ENCODE results near the gene SLC29A1.
"Not testable (repeated sequence)": the region's sequence is repeated elsewhere in the genome, so short reads cannot be mapped to it uniquely, and the experiment has no call there.

The SLC29A1 gene

DNA sequence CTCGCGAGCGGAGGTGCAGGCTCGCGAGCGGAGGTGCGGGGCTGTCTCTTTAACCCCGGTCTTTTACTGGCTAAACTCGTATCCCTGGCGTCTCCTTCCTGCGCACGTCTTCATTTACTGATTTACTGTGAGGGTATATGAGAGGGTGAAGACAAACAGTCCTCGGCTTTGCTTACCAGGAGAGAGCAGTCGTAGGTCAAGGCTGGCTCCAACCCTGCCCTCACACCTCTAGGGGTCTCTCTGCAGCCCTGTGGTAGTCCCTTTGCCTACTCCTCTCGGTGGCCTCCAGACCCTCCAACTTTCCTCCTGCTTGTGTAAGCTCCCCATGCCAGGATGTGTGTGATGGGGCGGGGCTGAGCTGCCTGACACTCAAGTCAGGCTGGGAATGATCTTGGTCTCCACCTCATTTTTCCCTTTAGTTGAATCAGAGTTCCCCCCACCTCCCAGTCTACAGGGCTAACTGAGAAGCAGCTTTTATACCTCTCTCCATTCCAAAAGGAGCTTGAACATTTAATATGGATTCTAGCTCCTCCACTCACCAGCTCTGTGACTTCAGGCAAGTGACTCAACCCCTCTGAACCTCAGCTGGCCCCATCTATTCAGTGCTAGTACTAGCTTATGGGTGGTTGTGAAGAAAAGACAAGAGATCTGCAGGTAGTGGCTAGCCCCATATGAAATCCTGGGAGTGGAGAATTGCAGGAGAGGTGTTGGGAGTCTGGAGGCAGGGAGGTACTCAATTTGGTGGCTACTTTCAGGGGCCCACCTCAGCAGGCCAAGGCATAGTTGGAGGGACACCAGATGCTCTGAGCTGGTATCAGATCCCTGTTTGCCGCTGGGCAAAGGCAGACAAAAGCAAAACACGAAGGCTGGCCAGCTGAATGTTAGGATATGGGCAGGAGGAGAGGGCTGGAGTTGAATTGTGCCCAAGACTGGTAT lies 902 bp downstream of the SLC29A1 start:
- DNase-seq: no peak

DNA sequence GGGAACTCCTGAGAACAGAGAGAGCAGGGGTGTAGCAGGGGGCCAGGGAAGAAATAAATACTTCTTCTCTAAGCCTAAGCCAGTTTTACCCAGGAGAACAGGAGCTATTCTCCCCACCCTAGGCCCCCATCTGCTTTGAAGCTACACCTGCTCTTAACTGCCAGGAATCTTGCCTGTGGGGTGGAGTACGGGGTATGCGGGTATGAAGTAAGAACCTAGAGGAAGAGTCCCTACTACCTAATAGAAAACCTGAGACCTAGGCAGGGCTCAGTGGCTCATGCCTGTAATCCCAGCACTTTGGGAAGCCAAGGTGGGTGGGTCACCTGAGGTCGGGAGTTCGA lies 1.5 kb downstream of the SLC29A1 start:
- DNase-seq: no peak

DNA sequence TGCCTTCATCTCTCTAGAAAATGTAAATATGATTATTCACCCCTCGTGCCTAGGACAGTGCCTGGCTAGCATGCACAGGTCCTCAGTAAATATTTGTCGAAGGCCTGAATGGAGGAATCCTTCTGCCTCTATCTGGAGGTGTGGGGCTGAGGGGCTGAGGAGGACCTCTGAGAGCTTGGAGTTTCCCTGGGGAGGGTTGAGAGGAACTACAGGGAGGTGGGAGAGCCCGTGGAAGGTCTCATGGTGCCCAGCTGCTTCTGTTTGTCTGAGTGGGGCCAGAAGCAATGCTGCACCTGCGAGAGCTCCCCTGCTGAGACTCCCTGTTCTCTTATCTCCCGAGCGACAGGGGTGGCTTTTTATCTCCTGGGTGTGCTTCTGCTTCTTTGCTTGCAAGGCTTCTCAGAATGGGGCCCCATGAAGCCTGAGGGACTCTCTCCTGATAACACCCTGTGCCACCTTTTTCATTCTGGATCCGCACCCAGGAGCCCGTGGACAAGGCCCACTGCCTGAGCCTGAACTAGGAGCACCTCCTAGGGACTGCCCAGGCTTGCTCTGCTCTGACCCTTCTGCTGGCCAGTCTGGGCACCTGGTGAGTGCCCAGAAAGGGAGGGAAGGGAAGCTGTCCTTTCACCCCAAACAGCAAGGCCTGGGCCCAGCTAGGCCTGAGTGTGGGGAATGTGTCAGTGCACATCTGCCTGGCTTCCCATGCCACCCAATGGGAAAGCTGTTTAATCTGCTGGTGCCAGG lies 2.4 kb downstream of the SLC29A1 start:
- no peak for DNase-seq

DNA sequence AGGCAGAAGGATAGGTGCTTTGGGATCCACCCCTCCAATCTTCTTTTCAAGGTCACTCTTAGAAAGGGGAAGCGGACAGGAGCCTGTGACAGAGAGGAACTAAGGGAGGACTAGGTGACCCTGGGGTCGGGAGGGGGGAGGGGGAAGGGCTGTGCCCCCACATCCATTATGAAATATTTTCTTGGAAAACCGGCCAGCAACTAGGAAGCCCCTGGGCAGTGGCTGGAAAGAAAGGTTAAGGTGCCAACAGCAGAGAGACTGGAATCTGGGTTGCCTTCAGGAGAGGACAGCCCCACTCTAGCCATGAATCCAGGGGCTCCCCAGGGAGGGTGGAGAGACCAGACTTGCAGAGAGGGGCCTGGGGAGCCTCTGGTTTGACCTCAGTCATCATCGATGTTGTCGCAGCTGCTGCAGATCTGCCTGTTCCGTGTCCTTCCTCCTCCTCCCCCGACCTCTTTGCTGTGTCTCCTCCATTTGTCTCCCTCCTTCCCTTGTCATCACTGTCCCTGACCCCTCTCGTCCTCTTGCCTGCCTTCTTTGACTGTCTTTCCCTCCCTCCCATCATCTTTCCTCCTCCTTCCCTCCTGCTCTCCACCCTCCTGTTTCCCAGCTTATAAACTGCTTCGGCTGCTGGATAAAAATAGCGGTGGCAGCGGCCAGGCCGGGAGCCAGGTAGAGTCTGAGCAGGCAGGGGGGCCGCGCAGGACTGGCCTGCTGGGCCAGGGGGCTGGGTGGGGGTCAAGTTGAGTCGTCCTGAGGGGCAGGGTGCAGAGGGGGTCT lies 3.2 kb downstream of the SLC29A1 start:
- no peak for DNase-seq

DNA sequence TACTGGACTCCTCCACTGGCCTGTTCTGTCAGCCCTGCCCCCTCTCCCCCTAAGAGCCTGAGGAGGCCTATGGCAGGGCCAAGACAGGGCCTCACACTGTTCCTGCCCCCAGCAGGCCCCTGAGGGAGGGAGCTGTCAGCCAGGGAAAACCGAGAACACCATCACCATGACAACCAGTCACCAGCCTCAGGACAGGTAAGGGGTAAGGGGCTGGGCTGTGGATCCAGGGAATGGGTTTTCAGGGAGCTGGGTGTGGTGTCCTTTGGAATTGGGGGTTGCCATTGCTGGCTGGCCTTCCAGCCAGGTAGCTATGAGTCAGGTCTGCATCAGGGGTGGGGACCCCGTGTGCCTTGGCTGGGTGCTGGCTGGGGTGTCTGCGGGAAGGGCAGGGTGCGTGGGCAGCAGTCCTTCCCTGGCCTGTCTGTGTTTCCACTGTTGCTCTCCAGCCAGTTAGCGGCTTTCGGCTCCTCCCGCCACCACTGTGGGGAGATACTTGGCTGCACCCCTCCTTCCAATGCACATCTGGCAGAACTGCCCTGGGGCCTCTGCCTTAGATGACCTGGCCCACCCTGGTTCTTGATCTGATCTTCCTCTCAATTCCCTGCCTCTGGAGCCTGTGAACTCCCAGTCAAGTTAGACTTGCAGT lies 3.9 kb downstream of the SLC29A1 start:
- no peak for DNase-seq

DNA sequence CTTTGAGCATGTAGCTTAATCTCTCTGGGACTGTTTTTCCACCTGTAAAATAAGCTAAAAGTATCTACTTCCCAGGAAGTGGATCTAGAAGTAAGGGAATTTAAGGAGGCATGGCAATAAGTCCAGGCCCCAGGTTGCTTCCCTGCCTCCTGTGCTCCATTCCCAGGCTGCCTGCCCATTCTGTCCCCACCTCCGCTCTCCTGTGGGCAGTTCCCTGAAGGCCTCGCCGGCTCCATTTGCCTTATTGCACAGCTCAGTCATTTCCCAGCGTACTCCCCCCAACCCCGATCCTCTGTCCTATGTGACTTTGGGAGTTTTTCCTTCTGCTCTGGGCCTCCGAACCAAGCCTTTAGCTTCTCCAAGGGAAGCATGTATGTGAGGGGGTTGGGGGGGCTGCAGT lies 4.6 kb downstream of the SLC29A1 start:
- no peak for DNase-seq

DNA sequence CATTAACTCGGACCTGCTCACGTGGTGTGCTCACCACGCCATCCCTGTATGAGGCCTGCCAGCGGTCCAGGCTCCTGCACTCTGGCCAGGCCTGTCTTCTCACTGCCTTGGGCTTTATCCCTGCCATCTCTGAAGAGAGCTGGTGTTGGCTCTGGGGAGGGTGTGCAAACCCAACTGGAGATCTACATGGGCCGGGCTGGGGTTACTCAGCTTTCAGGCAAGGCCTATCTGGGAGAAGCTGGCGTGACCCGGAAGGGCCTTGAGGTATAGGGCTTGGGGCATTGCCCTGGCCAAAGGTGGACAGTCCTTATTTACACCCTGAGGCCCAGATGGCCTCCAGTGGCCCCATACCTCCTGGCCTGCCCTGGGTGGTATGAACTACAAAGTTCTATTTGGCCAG lies 5.0 kb downstream of the SLC29A1 start:
- DNase-seq: no peak

DNA sequence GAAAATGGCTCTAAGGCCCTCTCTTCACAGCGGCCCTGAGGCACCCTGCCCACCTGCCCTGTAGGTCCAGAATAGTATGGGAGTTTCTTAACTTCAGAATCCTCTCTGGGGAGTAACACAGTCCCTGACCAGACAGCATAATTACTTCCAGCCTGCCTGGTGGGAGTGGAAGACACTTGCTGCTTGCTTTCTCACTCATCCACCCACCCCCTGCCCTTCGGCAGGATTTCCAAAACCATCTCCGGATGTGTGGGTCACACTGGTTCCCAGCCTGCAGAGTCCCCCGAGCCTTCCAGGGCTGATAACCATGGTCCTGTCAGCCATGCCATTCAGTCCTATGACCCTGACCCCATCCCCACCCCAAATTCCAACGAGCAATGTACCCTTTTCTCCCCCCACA lies 5.4 kb downstream of the SLC29A1 start:
- no peak for DNase-seq

DNA sequence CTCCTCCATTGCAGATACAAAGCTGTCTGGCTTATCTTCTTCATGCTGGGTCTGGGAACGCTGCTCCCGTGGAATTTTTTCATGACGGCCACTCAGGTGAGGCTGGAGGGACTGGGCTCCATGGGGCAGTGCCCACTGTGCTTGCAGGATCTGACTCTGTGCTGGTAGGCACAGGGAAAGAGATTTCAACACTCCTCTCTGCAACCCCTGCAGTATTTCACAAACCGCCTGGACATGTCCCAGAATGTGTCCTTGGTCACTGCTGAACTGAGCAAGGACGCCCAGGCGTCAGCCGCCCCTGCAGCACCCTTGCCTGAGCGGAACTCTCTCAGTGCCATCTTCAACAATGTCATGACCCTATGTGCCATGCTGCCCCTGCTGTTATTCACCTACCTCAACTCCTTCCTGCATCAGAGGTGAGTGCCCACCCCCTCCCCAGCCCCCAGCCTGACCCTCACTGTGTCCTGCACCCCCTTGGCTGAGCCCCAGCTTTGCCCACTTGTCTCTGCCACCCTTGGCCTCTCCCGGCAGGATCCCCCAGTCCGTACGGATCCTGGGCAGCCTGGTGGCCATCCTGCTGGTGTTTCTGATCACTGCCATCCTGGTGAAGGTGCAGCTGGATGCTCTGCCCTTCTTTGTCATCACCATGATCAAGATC lies 6.1 kb downstream of the SLC29A1 start:
- no peak for DNase-seq

DNA sequence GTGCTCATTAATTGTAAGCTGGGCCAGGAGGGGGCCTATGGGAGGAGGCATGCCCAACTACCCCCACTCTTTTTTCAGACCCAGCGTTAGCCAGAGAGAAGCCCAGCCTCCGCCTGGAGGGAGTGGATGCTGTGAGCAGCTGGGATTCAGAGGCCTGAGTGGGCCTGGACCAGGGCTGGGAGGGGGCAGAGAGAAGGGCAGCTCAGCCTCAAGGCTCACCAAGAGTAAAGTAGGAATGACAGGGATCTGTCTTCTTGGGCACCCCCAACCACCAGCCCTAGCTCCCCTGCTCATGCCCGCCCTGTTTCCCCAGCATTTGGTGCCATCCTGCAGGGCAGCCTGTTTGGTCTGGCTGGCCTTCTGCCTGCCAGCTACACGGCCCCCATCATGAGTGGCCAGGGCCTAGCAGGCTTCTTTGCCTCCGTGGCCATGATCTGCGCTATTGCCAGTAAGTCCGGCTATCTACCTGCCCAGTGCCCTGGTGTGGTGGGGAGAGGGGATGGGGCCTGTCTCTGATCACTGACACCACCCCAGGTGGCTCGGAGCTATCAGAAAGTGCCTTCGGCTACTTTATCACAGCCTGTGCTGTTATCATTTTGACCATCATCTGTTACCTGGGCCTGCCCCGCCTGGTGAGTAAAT lies 6.8 kb downstream of the SLC29A1 start:
- DNase-seq: no peak

DNA sequence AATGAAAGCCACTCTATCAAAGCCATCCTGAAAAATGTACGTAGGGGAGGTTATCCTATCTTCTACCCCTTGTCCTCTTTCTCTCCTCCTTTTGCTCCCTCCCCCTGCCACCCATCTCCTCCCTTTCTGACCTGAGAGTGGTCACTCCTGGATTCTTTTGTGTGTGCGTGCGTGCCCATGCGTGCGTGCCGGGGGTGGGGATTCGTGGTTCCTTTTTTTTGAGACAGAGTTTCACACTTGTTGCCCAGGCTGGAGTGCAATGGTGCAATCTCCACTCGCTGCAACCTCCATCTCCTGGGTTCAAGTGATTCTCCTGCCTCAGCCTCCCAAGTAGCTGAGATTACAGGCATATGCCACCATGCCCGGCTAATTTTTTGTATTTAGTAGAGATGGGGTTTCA lies 8.0 kb downstream of the SLC29A1 start:
- DNase-seq: not testable (repeated sequence)

DNA sequence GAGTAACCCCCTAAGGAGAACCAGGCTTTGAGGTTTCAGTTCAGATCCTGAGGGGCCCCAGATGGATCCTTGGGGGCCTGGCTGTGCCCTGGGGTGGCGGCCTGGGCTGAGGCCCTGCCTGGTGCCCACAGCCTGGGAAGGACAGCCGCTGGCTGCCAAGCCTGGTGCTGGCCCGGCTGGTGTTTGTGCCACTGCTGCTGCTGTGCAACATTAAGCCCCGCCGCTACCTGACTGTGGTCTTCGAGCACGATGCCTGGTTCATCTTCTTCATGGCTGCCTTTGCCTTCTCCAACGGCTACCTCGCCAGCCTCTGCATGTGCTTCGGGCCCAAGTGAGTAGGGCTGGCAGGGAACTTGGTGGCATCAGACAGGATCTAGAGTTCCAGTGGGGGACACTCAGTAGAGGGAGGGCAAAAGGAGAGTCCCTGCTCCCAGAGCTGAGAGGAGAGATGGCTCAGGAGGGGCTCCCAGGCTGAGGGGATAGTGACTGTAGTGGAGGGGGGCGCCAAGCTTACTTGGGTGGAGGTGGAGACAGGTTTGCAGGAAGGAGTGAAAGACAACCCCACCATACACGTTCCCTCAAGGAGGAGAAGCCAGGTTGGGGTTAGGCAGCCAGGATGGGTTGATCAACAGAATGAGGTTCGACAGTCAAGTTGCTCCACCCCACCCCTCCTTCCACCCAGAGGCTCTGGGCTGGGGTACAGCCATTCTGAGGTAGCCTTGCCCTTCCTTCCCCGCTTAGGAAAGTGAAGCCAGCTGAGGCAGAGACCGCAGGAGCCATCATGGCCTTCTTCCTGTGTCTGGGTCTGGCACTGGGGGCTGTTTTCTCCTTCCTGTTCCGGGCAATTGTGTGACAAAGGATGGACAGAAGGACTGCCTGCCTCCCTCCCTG lies 9.5 kb downstream of the SLC29A1 start:
- DNase-seq: no peak

DNA sequence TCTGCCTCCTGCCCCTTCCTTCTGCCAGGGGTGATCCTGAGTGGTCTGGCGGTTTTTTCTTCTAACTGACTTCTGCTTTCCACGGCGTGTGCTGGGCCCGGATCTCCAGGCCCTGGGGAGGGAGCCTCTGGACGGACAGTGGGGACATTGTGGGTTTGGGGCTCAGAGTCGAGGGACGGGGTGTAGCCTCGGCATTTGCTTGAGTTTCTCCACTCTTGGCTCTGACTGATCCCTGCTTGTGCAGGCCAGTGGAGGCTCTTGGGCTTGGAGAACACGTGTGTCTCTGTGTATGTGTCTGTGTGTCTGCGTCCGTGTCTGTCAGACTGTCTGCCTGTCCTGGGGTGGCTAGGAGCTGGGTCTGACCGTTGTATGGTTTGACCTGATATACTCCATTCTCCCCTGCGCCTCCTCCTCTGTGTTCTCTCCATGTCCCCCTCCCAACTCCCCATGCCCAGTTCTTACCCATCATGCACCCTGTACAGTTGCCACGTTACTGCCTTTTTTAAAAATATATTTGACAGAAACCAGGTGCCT lies 10.2 kb downstream of the SLC29A1 start:
- DNase-seq: no peak

DNA sequence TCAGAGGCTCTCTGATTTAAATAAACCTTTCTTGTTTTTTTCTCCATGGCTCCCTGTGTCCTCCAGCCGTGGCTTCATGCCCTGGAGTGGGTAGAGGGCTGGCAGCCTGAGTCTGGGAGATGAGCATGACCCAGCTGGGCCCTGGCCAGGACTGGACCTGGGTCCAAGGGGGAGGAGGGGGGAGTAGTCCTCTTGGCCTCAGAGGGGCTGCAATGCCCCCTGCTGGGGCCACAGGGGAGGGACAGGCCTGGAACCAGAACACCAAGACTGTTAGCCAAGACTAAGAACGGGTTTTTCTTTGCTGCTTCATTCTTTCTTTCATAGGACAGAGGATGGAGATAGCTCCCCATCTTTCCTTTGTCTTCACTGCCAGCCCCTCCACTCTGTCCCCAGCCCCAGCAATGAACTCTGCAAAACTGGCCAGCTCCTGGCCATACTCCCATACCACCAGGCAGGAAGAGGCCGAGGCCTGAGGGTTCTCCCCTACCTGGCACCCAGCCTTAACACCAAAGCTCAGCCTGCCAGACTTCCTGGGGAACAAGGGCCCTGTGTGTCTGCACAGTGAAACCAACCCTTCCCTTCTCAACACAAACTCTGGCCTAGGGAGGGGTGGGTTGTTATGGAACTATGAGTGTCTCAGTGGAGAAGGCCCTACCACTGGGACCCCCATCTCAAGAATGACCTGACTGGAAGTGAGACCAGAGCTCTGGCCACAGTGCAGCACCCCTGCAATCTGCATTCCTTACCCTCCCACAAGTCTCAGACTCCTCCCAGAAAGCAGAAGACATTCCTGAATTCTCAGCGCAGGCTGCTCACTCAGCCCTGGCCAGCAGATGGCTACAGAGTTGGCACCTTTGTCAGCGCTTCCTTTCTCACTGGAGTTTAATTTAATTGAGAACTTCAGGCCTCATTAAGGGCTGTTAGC lies 11.0 kb downstream of the SLC29A1 start:
- DNase-seq: peak; percentile 78

DNA sequence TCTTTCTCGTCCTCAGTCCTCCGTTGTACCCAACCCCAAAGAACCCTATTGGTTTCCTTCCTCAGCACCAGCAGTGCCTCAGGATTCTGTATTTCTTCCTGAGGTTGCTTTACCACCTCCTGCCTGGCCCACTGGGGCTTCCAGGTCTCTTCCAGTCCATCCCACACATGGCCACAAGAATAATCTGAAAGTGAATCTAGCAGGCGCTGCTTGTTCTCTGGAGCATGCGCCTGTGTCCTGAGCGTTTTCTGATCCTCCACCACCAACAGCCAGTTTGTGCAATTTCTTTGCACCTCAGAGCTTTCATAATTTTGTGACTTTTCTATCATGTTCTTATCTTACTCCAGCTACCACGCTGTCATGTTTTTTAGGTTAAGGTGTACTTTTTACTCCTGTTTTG lies 11.9 kb downstream of the SLC29A1 start:
- DNase-seq: no peak

DNA sequence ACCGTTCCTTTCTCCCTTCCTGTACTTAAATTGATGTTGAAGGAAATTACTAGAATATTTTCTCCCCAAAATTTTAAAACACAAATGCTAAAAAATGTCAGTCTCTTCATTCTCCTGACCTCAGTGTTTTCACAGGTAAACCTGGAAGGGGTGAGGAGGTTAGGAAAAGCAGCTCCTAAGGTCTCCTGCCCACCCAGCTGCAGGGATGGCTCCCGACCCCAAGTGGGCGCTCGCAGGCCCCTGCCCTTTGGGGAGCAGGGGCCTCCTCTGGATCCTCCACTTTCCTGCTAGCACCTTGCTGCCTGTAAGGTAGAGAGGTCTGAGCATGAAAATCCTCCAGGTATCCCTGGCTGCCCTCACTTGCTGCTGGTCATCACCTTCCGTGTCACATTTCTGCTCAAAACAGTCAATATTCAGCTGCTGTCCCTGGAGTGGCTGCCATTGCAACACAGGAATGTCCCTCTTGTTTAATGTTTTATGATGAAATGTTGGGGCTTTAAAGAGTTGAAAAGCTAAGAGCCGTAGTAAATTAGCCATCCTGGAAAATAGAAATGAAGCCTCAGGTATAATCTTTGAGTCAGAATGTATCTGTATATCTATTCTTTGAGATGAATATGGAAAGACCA lies 12.6 kb downstream of the SLC29A1 start:
- no peak for DNase-seq

DNA sequence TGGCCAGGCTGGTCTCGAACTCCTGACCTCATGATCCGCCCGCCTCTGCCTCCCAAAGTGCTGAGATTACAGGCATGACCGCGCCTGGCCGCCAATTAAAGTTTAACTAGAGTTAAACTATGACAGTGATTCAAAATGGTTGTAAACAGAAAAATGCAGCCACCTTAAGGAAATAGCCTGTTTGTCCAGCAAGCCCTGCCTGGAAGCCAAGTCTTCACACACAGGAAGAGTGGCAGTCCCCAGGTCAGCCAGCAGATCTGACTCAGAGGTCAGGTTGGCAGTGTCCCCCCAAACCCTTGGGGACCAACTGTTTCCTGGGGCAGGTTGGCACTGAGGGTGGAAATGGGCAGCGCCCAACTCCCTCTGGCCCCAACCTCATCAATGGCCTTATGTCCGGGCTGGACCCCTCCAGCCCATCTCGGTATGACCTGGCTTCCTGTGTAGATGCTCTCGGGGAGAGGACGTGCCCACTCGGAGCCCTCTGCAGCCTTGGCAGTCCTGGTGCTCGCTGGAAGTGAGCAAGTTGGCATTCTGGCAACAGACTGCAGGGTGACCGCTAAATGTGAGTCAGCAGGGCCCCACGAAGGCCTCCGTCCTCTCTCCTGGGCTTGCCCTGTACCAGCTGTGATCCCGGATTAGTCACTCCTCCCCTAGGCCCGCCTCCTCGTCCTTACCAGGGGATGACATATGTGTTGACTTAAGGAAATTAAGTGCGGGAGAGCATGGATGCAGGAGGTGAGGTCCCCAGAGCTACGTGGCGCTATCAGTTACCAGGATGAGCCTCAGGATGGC lies 13.8 kb downstream of the SLC29A1 start:
- peak; percentile 91 for DNase-seq

DNA sequence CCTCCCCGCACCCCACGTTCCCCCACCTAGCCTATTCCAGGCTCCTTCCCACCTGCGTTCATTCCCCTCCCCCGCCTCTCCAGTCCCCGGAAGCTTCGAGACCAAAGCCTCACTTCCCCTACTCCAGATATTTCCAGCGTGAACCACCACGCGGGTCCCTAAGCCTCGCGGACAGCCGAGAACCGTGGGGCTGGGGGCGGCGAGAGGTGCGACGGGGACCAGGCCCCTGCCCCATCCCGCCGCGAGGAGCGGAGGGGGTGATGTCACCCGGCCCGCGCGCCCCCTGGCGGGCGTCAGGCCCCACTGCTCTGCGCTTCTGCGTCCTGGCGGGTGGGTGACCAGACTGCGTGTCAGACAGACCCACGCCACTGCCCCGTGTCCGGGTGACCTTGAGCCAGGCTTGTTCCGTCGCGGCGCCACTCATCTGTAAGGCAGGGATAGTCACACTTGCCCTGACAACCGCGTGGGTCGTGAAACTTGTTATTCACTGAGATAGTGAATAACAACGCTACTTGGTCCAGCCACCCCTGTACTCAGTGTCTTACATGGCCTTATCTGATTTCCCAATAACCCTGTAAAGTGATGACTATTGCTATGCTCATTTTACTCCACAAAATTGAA lies 14.5 kb downstream of the SLC29A1 start:
- DNase-seq: peak; percentile 52

Measured in fibroblast of upper back skin (primary cell).